T-helper 1 cell (primary cell): Measurements from ENCODE around the gene LRRC14B.

Experiments
- DNase-seq, 5 donors: peaks; one replicate each; pipeline ENCODE4 v3.0.0-alpha.2; 2012 to 2020
- total RNA-seq, 4 donors: gene quantifications; one replicate each; lab custom pipeline; 2026; lab: John Stamatoyannopoulos, UW

LRRC14B gene
- total RNA-seq, result 0 to 0.12 (median 0) reads per million in 4 donors

GRCh38 chr5:191036-191948 lies at the start of gene LRRC14B:
TSS of gene LRRC14B (plus strand) at chr5:191495. CDS start at chr5:191539, 44 bp downstream.
- DNase-seq, result no peak

GRCh38 chr5:141761-142160 lies 49.5 kb upstream of the LRRC14B start:
- no peak for DNase-seq

DNA sequence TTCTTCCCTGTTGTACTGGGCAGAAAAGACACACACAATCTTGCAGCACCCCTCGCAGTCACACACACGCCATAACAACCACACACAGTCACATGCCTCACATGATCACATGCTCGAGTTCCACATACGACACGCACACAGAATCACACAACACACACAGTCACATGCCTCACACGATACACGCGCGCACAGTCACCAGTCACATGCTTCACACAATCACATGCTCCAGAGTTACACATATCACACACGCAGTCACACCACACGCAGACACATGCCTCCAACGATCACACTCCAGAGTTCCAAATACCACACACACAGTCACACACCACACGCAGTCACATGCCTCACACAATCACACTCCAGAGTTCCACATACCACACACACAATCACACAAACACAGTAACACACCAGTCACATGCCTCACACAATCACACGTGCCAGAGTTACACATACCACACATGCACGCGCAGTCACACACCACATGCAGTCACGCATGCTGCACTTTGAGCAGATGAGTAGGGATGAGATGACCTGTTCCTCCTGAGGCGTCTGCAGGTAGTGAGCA lies 49.0 kb upstream of the LRRC14B start:
- DNase-seq, result no peak

DNA sequence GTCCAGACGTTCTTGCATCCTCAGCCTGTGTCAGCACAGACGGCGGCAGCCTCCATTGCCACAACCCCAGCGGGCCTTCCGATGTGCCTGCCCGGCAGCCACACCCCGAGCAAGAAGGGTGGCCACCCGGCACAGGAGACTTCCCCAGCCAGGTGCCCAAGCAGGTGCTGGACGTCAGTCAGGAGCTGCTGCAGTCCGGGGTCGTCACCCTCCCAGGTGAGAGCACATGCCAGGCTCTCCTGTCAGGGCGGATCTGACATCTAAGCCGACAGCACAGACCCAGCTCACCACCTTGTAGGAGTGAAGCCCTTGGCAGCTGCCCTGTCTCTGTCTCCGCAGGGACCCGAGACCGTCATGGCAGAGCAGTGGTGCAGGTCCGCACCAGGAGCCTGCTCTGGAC lies 48.3 kb upstream of the LRRC14B start:
- no peak for DNase-seq

GRCh38 chr5:144941-145340 lies 46.4 kb upstream of the LRRC14B start:
- no peak for DNase-seq

GRCh38 chr5:145585-146323 lies 45.5 kb upstream of the LRRC14B start:
- no peak for DNase-seq

DNA sequence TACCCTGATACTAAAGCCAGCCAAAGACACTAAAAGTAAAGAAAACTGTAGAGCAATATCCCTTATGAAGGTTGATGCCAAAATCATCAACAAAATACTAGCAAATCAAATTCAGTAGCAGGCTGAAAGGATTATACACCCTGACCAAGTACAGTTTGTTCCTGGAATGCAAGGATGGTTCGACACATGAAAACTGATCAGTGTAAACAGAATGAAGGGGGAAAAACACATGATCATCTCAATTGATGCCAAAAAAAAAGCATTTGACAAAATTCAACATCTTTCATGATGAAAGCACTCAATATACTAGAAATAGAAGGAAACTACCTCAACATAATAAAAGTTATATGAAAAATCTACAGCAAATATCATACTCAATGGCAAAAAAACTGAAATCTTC lies 43.5 kb upstream of the LRRC14B start:
- no peak for DNase-seq

DNA sequence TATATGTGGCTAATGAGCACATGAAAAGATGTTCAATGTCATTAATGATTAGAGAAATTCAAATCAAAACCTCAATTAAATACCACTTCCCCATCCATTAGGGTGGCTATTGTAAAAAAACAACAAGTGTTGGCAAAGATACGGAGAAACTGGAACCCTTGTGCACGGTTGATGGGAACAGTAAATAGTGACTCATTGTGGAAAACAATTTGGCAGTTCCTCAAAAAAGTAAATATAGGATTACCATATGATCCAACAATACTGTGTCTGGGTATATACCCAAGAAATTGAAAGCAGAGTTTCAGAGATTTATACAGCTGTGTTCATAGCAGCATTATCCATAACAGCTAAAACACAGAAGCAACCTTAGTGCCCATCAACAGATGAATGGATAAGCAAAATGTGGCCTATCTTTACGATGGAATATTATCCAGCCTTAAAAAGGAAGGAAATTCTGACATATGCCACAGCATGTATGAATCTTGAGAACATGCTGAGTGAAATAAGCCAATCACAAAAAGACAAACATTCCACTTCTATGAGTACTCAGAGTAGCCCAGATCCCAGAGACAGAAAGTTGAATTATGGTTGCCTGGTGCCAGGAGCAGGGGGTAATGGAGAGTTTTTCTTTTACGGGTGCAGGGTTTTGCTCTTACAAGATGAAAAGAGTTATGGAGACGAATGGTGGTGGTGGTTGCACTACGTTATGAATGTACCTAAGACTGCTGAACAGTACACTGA lies 41.4 kb upstream of the LRRC14B start:
- no peak for DNase-seq

DNA sequence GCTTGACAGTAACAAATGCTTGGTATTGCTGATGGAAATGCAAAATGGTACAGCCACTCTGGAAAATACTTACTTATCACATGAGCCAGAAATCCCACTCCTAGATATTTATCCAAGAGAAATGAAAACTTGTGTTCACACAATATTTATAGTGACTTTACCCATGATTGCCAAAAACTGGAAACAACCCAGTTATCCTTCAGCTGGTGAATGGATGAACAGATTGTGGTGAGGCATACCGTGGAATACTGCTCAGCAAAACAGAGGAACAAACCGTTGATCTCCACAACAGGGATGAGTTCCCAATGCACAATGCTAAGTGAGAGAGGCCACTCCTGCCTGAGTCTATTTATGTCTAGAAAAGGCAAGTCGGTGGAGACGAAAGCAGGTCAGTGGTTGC lies 40.5 kb upstream of the LRRC14B start:
- DNase-seq, result no peak

DNA sequence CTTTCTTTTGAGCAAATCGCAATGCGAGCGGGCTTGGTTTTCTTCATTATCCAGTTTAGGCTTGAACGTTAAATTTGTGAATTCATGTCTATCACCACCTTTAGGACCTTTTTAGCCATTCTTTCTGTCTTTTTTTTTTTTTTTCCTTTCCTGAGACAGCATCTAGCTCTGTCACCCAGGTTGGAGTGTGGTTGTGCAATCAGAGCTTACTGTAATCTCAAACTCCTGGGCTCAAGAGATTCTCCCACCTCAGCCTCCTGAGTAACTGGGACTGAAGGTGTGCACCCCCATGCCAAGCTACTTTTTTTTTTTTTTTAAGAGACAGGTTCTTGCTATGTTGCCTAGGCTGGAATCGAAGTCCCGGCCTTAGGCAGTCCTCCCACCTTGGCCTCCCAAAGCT lies 39.2 kb upstream of the LRRC14B start:
- DNase-seq, result no peak

GRCh38 chr5:153256-153655 lies 38.0 kb upstream of the LRRC14B start:
- DNase-seq, result no peak

DNA sequence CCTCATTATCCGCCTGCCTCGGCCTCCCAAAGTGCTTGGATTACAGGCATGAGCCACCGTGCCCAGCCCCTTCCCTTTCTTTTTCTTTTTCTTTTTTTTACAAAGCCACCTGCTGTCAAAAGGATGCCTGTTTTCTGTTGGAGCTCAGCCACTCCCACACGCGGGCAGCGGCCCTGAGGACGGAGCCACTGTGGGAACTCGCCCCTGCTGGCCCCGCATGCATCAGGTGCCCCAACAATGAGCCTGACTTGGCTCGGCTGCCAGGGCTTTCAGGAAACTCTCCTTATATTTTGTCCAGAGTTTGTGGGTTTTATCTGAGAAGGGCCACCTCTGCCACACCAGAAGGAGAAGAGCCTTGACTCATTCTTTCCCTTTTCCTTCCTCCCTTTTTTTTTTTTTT lies 37.1 kb upstream of the LRRC14B start:
- no peak for DNase-seq

GRCh38 chr5:154826-155225 lies 36.5 kb upstream of the LRRC14B start:
- DNase-seq, result no peak

GRCh38 chr5:155651-156410 lies 35.5 kb upstream of the LRRC14B start:
- DNase-seq, result no peak

- no peak for DNase-seq
Observed at GRCh38 chr5:156411-157072, 34.8 kb upstream of the LRRC14B start.

GRCh38 chr5:157126-157715 lies 34.1 kb upstream of the LRRC14B start:
- no peak for DNase-seq

GRCh38 chr5:157801-158200 lies 33.5 kb upstream of the LRRC14B start:
- DNase-seq, result no peak

- DNase-seq, result no peak
Observed at GRCh38 chr5:158807-159447, 32.4 kb upstream of the LRRC14B start.

GRCh38 chr5:159448-160172 lies 31.7 kb upstream of the LRRC14B start:
- DNase-seq, result no peak

DNA sequence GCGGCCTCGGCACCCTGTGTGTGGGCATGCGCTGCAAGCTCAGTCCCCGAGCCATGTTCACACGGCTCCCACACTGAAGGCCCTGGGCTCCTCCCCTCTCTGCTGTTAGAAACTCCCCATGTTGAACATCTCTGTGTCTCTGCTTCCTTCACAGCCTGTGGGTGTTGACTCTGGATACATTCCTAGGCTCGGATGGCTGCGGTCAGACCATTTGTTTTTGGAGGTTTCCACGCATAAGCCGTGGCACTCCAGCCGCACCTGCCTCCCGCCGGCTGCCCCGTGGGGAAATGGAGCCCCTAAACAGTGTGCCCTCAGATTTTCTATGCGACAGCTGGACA lies 31.2 kb upstream of the LRRC14B start:
- DNase-seq, result no peak
